Fibroblast of skin of left biceps (primary cell): ENCODE measurements around the gene SERPINA5.
"Not testable (repeated sequence)": the region's sequence is repeated elsewhere in the genome, so short reads cannot be mapped to it uniquely, and the experiment has no call there.

Experiments
- DNase-seq, 2 experiments: peaks; one replicate each; pipeline ENCODE4 v3.0.0-alpha.2; 2013; ENCODE audit warnings: low read depth in 2 of 2

SERPINA5 gene

GRCh38 chr14:94623856-94624499 lies 42.8 kb downstream of the SERPINA5 start:
- DNase-seq: no peak

GRCh38 chr14:94624537-94625352 lies 43.5 kb downstream of the SERPINA5 start:
- no peak for DNase-seq

GRCh38 chr14:94625353-94625635 lies 44.1 kb downstream of the SERPINA5 start:
- no peak for DNase-seq

GRCh38 chr14:94628578-94628977 lies 47.4 kb downstream of the SERPINA5 start:
- no peak for DNase-seq

GRCh38 chr14:94630396-94630795 lies 49.2 kb downstream of the SERPINA5 start:
- DNase-seq: no peak

- no peak for DNase-seq
Observed at GRCh38 chr14:94631050-94631449, 49.8 kb downstream of the SERPINA5 start.

GRCh38 chr14:94631536-94632304 lies 50.5 kb downstream of the SERPINA5 start:
- no peak for DNase-seq

GRCh38 chr14:94632305-94632590 lies 51.0 kb downstream of the SERPINA5 start:
- no peak for DNase-seq

GRCh38 chr14:94633121-94633520 lies 51.9 kb downstream of the SERPINA5 start:
- DNase-seq: no peak

- no peak for DNase-seq
Observed at GRCh38 chr14:94635154-94635553, 53.9 kb downstream of the SERPINA5 start.

GRCh38 chr14:94636744-94637412 lies 55.7 kb downstream of the SERPINA5 start:
- DNase-seq: no peak

- not testable (repeated sequence) for DNase-seq
Observed at GRCh38 chr14:94637814-94638213, 56.6 kb downstream of the SERPINA5 start.

GRCh38 chr14:94638339-94638738 lies 57.1 kb downstream of the SERPINA5 start:
- no peak for DNase-seq

- no peak for DNase-seq
Observed at GRCh38 chr14:94638961-94639817, 58.0 kb downstream of the SERPINA5 start.

GRCh38 chr14:94640721-94641631 lies 59.8 kb downstream of the SERPINA5 start:
- DNase-seq: no peak

- DNase-seq: no peak
Observed at GRCh38 chr14:94641632-94641955, 60.4 kb downstream of the SERPINA5 start.
